ENCODE results near the gene UBR2. TPM values are rescaled to one million over a fixed set of nuclear protein-coding genes. Genes with fewer than 3 reads are reported as not detected.

Gene UBR2
- total RNA-seq, 1 donor from 2014 or later = 16.6 TPM

DNA sequence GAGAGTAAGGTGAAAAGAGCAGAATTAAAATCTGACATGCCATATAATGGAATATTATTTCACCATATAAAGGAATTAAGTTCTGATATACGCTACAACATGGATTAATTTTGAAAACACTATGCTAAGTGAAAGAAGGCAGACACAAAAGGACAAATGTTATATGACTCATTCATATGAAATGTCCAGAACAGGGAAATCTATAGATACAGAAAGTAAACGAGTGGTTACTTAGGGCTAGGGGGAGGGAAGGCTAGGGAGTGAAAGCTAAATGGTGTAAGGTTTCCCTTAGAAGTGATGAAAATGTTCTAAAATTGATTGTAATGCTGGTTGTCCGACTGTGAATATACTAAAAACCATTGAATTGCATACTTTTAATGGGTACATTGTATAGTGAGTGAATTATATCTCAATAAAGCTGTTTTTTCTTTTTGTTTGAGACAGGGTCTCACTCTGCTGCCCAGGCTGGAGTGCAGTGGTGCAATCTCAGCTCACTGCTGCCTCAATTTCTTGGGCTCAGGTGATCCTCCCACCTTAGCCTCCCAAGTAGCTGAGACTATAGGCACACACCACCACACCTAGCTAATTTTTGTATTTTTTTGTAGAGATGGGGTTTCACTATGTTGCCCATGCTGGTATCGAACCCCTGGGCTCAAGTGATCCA is 150.4 kb downstream of the UBR2 start:
- Histone ChIP-seq H3K36me3 (ENCODE audit: control insufficient read depth, insufficient read depth, low read length) (no peaks in the 10 kb centered on the region), H3K27me3 (ENCODE audit: control insufficient read depth, insufficient read depth, low read length) (no peaks in the 10 kb centered on the region), H3K4me3 (ENCODE audit: low read depth, low read length) (no peak overlapping the region)
- TF ChIP-seq, protein P1, sequence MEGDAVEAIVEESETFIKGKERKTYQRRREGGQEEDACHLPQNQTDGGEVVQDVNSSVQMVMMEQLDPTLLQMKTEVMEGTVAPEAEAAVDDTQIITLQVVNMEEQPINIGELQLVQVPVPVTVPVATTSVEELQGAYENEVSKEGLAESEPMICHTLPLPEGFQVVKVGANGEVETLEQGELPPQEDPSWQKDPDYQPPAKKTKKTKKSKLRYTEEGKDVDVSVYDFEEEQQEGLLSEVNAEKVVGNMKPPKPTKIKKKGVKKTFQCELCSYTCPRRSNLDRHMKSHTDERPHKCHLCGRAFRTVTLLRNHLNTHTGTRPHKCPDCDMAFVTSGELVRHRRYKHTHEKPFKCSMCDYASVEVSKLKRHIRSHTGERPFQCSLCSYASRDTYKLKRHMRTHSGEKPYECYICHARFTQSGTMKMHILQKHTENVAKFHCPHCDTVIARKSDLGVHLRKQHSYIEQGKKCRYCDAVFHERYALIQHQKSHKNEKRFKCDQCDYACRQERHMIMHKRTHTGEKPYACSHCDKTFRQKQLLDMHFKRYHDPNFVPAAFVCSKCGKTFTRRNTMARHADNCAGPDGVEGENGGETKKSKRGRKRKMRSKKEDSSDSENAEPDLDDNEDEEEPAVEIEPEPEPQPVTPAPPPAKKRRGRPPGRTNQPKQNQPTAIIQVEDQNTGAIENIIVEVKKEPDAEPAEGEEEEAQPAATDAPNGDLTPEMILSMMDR (IDR thresholded peaks at IDR 0.05; ENCODE audit: insufficient read depth, low read length, severe bottlenecking) = no peak
- no peak for FAIRE-seq
- peak; percentile 54 for DNase-seq (ENCODE audit: low read depth)

DNA sequence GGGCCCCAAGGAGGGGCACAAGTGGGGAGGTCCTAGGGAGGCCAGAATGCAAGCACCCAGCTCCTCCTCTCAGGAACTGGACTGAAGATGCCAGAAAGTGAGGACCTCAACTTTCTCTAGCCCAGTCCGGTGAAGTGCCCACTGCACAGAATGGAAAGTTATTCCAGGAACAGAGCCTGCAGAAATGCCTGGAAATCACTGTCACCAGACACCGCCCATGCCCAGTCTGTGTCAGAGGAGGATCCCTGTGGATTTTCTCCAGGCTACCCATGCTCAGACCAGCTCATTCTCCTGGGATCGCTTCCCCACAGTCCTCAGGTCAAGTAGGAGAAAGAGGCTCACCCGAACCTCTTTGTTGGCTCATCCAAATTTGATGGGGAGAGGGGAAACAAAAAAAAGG is 152.0 kb downstream of the UBR2 start:
- no peaks in the 10 kb centered on the region for H3K36me3 ChIP-seq (ENCODE audit: control insufficient read depth, insufficient read depth, low read length)
- no peaks in the 10 kb centered on the region for H3K27me3 ChIP-seq (ENCODE audit: control insufficient read depth, insufficient read depth, low read length)
- no peak for FAIRE-seq
- no peak overlapping the region for H3K4me3 ChIP-seq (ENCODE audit: low read depth, low read length)
- DNase-seq (ENCODE audit: low read depth) = no peak
- TF ChIP-seq, protein P1 (IDR thresholded peaks at IDR 0.05; ENCODE audit: insufficient read depth, low read length, severe bottlenecking) = no peak

DNA sequence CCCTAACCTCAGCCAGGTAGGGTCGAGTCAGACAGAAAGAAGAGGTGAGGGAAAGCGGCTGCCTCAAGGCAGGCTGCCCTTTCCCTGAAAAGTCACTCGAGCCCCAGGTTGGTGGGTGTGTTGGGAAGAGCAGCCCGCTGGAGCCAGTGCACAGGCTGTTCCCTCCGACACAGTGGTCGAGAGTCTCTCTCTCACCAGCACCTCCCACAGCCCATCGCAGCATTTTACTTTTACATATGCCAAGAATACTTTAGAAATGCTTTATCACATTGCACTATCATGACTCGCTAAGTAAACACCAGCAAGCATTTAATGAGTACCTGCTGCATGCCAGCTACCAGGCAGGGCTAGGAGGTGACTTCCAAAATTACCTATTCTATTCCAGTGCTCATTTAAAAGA is 156.9 kb downstream of the UBR2 start:
- H3K4me3 ChIP-seq (ENCODE audit: low read depth, low read length) = no peak overlapping the region
- H3K27me3 ChIP-seq (ENCODE audit: control insufficient read depth, insufficient read depth, low read length) = no peaks in the 10 kb centered on the region
- no peak for FAIRE-seq
- no peaks in the 10 kb centered on the region for H3K36me3 ChIP-seq (ENCODE audit: control insufficient read depth, insufficient read depth, low read length)
- TF ChIP-seq, protein P1 (IDR thresholded peaks at IDR 0.05; ENCODE audit: insufficient read depth, low read length, severe bottlenecking) = no peak
- DNase-seq (ENCODE audit: low read depth) = peak; percentile 74

DNA sequence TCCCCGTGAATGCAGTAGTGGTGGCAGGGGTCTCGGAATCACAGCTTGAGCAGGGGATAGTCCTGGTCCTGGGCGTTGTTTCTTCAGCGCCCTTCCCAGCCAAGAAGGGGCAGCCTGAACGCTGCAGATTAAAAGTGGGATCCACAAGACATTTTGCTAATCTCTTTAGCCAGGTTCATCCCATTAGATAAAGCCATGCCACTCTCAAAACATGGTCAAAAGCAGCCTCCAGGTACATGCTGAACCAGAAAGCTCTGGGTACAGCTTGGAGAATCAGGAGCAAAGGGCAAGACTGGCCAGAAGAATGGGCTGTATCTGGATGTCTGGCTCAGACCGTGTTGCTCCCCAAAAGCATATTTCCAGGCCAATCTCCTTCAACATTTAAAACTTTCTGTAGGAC is 158.7 kb downstream of the UBR2 start, which contains the start of gene PRPH2:
Gene PRPH2 (minus strand): TSS at position 101 of the 400 bp plus-strand sequence. CDS start 263 bp downstream, outside the sequence.
- H3K27me3 ChIP-seq (ENCODE audit: control insufficient read depth, insufficient read depth, low read length) = no peaks in the 10 kb centered on the region
- DNase-seq (ENCODE audit: low read depth) (no peak), FAIRE-seq (no peak)
- no peak within 1 kb of the TSS for H3K4me3 ChIP-seq (ENCODE audit: low read depth, low read length)
- TF ChIP-seq, protein P1 (IDR thresholded peaks at IDR 0.05; ENCODE audit: insufficient read depth, low read length, severe bottlenecking) = no peak
- no peaks in the 10 kb centered on the region for H3K36me3 ChIP-seq (ENCODE audit: control insufficient read depth, insufficient read depth, low read length)

DNA sequence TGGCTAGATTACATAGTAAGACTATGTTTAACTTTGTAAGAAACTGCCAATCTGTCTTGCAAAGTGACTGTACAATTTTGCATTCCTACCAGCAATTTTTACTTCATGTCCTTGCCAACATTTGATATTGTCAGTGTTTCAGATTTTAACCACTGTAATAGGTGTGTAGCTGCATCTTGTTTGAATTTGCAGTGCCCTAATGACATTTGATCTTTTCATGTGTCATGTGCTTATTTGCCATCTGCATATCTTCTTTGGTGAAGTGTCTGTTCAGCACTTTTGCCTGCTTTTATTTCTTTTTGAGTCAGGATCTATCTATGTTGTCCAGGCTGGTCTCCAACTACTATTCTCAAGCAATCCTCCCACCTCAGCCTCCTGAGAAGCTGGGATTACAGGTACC is 161.0 kb downstream of the UBR2 start:
- FAIRE-seq = no peak
- no peak for DNase-seq (ENCODE audit: low read depth)

More for the DNA sequence above, 161.0 kb downstream of the UBR2 start:
- no peaks in the 10 kb centered on the region for H3K36me3 ChIP-seq (ENCODE audit: control insufficient read depth, insufficient read depth, low read length)
- TF ChIP-seq, protein P1 (IDR thresholded peaks at IDR 0.05; ENCODE audit: insufficient read depth, low read length, severe bottlenecking) = no peak
- H3K27me3 ChIP-seq (ENCODE audit: control insufficient read depth, insufficient read depth, low read length) = no peaks in the 10 kb centered on the region
- no peak overlapping the region for H3K4me3 ChIP-seq (ENCODE audit: low read depth, low read length)
